ENCODE measurements around the gene CD34. TPM values are rescaled to one million over a fixed set of nuclear protein-coding genes. Genes with fewer than 3 reads are reported as not detected.

CD34 gene
- total RNA-seq, 2 donors from 2014 or later = 3.1 to 8.4 TPM

DNA sequence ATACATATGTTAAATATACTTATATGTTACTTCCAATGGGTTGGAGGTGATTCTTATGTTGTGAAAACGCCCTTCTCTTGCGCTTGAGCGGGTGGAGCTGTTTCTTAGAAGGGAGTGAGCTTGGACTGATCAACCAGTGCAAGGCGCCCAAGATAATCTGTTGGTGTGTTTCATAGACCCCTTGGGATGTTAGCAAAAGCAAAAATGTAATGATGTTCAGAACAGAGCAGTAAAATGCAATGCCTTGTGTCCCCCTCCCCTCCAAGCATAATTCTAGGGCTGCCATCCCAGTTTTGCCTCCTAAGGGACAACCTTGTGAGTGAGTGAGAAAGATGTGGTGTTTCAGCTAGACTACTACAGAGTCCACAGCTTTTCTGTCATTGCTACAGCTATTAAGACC, 6.2 kb upstream of the CD34 start:
- H3K9ac ChIP-seq (ENCODE audit: low read depth in 2 of 2, low read length in 2 of 2) = no peak overlapping the region
- no peaks in the 10 kb centered on the region for H3K36me3 ChIP-seq
- H3K27me3 ChIP-seq = no peaks in the 10 kb centered on the region
- no peak for DNase-seq
- H3K9me3 ChIP-seq = no peaks in the 10 kb centered on the region
- no peak overlapping the region for H3K4me3 ChIP-seq
- TF ChIP-seq, protein P1, sequence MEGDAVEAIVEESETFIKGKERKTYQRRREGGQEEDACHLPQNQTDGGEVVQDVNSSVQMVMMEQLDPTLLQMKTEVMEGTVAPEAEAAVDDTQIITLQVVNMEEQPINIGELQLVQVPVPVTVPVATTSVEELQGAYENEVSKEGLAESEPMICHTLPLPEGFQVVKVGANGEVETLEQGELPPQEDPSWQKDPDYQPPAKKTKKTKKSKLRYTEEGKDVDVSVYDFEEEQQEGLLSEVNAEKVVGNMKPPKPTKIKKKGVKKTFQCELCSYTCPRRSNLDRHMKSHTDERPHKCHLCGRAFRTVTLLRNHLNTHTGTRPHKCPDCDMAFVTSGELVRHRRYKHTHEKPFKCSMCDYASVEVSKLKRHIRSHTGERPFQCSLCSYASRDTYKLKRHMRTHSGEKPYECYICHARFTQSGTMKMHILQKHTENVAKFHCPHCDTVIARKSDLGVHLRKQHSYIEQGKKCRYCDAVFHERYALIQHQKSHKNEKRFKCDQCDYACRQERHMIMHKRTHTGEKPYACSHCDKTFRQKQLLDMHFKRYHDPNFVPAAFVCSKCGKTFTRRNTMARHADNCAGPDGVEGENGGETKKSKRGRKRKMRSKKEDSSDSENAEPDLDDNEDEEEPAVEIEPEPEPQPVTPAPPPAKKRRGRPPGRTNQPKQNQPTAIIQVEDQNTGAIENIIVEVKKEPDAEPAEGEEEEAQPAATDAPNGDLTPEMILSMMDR (IDR thresholded peaks at IDR 0.05) = no peak
- intact Hi-C loops (cut with DNase I) = no loop called here
- H3K27ac ChIP-seq = no peak overlapping the region
- H3K4me1 ChIP-seq = no peaks in the 10 kb centered on the region

DNA sequence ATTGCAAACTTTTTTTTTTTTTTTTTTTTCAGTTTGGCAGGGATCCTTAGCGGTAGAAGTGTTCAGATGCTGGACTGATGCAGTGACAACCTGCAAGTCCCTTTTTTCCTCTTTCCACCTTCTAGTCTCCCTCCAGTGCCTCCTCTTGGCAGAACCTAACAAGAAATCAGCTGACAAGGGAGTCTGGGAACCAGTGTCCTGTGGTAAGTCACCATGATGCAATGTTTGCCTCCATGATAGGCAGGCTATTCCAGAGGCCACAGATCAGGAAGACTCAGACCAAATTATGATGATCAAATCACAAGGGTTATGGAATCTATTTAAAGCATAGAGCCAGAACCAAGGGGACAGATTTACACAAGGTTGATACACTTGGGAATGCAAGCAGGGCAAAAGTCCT, 3.0 kb upstream of the CD34 start:
- intact Hi-C loops (cut with DNase I) = no loop called here
- H3K4me3 ChIP-seq = no peak overlapping the region
- no peak for DNase-seq

DNA sequence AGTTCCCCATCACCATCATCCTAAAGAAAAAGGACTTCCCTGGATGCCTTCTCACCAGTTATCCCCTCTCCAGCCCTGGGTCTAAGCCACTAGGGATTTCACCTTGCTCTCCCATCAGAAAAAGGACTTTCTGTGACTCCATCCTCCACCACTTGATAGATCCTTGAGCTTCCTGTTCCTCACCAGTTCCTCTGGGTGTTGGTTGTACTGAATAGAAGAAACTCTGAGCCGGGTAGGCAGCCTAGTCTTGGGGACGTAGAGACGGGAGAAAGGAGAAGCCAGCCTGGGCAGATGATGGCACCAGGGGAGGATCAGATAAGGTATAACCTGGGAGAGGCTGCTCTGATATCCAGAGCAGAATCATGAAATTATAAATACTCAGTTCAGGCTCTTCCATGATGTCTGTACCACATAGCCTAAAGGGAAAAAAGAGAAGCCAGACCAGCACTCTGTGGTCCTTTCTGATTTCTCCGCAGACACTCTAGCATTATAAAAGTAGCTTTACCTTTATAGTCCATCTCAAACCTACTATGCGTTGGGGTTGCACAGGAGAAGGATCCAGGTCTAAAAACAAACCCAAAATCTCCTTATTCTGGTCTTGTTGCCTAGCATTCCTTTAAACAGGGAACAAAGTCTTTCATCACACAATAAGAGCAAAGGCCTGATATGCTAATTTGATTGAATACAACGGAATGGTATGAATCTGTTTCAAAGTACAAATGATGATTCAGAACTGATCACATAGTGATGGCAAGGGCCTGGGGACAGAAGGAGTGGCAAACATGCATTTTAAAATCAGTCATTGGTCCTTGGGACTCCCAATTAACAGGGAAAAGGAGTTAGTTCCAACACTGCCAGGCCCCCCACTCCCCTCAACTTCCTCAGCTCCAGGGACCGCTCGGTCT, 1.2 kb upstream of the CD34 start:
- Histone ChIP-seq H3K27ac (no peak overlapping the region), H3K9me3 (no peaks in the 10 kb centered on the region), H3K4me3 (no peak overlapping the region), H3K4me1 (no peaks in the 10 kb centered on the region), H3K36me3 (no peaks in the 10 kb centered on the region), H3K9ac (ENCODE audit: low read depth in 2 of 2, low read length in 2 of 2) (no peak overlapping the region), H3K27me3 (peaks cover 11% of the 10 kb centered on the region)
- intact Hi-C loops (cut with DNase I) = no loop called here
- TF ChIP-seq, protein P1 (IDR thresholded peaks at IDR 0.05) = no peak
- no peak for DNase-seq

More for the DNA sequence above, 3.0 kb upstream of the CD34 start:
- H3K36me3 ChIP-seq = no peaks in the 10 kb centered on the region
- H3K27ac ChIP-seq = no peak overlapping the region
- H3K9me3 ChIP-seq = no peaks in the 10 kb centered on the region
- TF ChIP-seq, protein P1 (IDR thresholded peaks at IDR 0.05) = no peak
- H3K4me1 ChIP-seq = no peaks in the 10 kb centered on the region
- no peak overlapping the region for H3K9ac ChIP-seq (ENCODE audit: low read depth in 2 of 2, low read length in 2 of 2)
- H3K27me3 ChIP-seq = peaks cover 11% of the 10 kb centered on the region

DNA sequence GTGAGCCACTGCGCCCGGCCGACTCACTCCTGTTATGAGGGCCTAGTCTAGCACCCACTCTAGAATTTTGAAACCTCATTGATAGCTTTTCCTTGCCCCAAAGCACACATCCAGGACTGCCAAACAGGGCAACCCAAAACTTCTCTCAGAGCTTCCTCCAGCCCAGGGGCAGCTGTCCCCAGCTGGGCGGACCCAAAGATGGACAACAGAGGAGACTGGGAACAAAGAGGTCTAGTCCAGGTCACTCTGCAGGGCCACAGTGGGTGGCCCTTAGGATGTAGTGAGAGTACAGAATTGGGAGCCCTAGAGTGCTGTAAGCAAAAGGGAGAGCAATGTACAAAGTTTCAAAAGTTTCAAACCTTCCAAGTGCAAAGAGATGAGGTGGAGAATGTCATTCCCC, 1.2 kb downstream of the CD34 start:
- no peaks in the 10 kb centered on the region for H3K36me3 ChIP-seq
- H3K9ac ChIP-seq (ENCODE audit: low read depth in 2 of 2, low read length in 2 of 2) = no peak overlapping the region
- peaks cover 11% of the 10 kb centered on the region for H3K27me3 ChIP-seq
- no peaks in the 10 kb centered on the region for H3K9me3 ChIP-seq
- DNase-seq = no peak
- no peak overlapping the region for H3K4me3 ChIP-seq
- H3K27ac ChIP-seq = no peak overlapping the region
- TF ChIP-seq, protein P1 (IDR thresholded peaks at IDR 0.05) = no peak
- no peaks in the 10 kb centered on the region for H3K4me1 ChIP-seq
- intact Hi-C loops (cut with DNase I) = no loop called here

DNA sequence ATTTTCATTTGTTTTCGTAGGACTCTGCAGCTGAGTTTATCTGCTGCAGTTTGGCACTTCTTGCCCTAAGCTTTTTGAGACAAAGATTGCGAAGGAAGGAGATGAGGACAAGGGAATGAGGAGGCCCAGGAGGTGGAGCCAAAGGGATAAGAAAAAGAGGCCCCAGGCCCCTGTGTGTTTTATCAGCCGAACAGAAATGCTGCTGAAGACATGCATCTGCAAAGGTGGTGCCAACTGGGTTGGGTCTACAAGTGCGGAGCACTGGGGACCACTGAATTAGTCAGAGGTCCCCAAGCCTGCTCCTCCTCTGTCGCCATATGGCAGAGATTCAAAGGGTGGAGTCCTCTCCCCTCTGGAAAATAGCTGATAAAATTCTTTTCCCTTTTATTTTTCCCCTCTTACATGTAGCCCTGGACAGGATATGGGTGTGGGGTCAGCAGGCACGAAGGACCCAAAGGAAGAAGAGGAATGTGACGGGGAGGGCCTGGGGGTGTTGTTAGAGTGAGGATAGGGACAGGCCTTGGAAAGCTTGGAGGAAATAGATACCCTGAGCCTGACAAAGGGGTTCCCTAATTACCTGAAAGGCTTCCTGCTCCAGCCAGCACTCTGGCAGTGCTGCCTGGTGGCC, 2.7 kb downstream of the CD34 start:
- Histone ChIP-seq H3K4me3 (no peak overlapping the region), H3K4me1 (no peaks in the 10 kb centered on the region), H3K27me3 (peaks cover 11% of the 10 kb centered on the region), H3K27ac (no peak overlapping the region), H3K9me3 (no peaks in the 10 kb centered on the region), H3K36me3 (no peaks in the 10 kb centered on the region), H3K9ac (ENCODE audit: low read depth in 2 of 2, low read length in 2 of 2) (no peak overlapping the region)
- TF ChIP-seq, protein P1 (IDR thresholded peaks at IDR 0.05) = no peak
- intact Hi-C loops (cut with DNase I) = no loop called here
- DNase-seq = no peak

Data from colonic mucosa (tissue), 4 donors.